NCI-H146 treated with DMSO at 0.1 percent for 48 hours (cell line): ENCODE measurements around the gene PROM1.

ENCODE experiments used
- DNase-seq: peaks from one replicate; lab custom pipeline; 2025; ENCODE audit not compliant: unreplicated experiment; lab: John Stamatoyannopoulos, UW

The PROM1 gene

DNA sequence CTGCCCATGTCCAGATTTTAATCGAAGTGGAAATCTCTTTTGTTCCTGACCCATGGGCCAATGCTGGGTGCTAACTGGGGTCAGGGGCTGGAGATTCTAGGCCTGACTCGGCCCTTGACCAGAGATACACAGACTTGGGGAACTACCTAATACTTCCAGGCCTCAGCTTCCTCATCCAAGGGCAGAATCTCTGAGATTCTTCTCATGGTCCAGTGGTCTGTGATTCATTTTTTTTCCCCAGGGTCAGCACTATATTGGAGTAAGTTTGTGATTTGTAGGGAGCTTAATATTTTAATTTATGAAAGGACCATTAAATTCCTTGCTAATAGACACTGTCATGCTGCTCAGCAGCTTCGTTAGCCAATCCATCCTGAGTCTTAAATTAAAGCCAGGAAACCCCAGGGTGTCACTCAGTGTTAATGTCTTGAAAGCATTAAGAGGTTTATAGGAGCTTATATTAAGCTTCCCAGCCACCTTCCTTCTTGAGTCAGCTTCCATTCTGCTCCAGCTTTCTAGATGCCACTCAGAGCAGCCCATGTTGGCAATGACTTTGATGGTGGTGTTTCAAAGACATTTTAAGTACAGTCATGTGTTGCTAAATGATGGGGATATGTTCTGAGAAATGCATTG, 27.0 kb upstream of the PROM1 start:
- no peak for DNase-seq

DNA sequence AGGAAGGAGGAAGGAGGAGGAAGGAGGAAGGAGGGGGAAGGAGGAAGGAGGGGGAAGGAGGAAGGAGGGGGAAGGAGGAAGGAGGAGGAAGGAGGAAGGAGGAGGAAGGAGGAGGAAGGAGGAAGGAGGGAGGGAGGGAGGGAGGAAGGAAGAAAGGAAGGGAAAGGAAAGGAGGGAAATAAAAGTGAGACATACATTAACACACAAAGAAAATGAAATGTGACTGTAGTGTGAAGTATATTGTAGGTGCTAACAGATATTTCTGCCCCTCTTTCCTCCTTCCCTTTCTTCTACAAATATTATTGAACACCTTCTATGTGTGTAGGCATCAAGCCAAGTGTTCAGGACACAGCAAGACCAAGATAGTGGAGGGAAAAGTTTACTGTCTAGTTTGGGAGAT, 26.4 kb upstream of the PROM1 start:
- no peak for DNase-seq

DNA sequence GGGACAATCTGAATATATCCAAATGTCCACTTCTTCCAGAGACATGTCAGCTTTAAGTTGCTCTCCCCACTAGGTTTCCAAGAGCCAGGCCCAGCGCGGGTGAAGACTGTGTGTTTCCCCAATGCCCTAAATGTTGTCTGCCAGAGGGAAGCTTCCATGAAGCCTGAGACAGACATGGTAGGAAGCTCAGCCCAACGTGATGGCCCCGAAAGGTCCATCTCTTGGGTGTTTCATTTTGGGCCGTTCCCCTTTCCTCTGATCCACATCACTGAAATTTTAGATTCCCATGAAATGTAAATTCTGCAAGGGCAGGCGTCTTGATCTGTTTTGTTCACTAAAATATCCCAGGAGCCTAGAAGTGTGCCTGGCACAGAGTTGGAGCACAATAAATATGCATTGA, 25.4 kb upstream of the PROM1 start:
- DNase-seq: no peak

DNA sequence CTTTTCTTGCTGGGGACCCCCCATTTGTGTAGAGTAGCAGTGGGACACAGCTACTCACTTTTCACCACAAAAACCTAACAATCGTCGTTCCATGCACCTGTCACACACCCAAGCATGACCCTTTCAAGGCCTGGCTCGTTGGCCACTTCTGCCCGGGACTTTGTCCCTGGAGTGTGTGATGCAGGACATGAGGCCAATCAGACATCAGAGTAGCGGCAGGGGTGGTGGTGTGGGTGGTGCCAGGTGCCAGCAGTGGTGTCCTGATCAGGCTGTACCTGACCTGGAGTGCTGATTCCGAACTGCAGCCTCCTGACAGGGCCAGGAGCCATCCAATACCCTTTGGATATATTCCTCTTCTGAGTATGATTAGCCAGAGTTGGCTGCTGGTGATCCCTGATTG, 23.1 kb upstream of the PROM1 start:
- DNase-seq: no peak

DNA sequence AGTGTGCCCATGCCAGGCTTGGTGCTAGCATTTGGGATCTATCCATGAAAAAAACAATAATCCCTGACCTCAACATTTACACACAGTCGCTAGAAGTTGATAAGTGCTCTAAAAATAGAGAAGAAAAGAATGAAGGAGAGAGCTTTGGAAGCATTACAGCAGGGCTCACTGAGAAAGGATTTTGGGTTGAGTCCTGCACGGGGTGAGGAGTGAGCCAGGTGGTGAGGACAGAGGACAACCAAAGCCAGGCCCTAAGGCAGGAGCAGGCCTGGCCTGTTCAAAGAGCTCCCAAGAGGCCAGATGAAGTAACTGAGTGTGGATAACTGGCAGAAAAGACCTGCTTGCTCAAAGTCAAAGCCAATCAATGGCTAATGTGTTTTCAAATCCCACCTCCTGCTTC, 20.7 kb upstream of the PROM1 start:
- DNase-seq: no peak

DNA sequence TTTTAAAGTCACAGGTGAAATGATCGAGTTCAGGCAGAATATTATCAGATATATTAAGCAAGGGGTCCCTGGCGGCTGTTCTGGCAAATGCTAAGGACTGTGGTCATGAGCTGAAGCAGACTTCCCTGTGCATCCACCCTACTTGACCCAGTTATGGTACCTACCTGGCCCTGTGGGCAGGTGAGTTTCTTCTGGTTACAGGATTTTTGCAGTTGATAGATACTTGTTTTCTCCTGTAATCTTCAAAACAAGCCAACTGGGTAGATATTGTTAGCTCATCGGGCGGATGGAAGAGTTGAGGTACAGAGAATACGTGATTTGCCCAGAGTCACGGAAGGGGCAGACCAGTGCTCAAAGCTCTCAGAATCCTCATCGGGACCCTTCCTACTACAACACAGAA, 18.5 kb upstream of the PROM1 start:
- DNase-seq: no peak

DNA sequence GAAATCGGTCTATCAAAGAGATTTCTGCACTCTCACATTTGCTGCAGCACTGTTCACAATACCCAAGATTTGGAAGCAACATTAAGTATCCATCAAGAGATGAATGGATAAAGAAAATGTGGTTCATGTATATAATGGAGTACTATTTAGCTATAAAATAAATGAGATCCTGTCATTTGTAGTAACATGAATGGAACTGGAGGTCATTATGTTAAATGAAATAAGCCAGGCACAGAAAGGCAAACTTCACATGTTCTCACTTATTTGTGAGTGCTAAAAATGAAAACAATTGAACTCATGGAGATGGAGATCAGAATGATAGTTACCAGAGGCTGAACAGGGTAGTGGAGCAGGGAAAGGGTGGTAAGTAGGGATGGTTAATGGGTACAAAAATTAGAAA, 17.0 kb upstream of the PROM1 start:
- DNase-seq: no peak

DNA sequence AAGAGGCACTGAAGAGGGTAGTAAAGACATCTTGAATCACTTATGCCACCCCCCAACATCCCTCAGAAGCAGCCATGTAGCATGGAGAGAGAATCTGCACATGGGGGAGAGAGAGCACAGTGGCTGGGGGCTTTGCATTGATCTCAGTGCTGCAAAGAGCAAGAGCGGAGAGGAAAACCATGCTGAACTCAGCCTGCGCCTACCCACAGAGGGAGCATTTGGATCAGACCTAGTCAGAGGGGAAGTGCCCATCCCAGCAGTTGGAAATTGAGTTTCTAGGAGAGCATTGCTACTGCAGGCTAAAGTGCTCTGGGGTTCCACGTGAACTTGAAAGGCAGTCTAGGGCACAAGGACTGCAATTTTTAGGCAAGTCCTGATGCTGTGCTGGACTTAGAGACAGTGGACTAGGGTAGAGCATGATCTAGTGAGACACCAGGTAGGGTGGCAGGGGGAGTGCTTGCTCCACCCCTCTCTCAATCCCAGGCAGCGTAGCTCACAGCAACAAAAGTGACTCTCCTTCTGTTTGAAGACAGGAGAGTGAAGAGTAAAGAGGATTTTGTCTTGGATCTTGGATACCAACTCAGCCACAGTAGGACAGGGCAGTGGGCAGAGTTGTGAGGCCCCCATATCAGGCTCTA, 9.0 kb upstream of the PROM1 start:
- no peak for DNase-seq

DNA sequence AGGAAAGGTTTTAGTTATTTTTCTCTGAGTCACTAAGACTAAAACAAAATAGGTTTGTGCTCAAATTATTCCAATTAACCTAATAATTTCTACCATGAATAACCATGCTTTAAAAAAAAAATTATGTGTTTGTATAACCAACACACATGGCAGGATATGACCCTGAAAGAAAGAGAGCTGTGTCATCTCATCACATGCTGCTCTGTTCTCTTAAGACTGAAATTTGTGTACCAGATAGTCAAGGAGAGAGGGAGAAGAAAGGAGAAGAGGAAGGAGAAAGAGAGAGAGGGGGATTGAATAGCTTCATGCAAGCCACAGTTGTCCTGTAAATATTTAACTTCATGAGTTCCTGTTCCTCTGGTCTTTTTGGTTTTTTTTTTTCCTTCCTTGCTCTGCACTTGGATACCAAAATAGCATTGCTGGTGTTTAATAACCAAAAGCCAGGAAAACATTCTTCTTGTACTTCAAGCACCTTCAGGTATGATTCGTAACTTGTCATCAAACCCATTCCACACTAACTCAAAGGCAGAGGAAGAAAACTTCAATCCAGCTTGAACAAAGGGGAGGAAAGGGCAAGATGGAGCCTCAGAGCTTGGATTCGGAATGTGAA, 6.4 kb upstream of the PROM1 start:
- DNase-seq: no peak

DNA sequence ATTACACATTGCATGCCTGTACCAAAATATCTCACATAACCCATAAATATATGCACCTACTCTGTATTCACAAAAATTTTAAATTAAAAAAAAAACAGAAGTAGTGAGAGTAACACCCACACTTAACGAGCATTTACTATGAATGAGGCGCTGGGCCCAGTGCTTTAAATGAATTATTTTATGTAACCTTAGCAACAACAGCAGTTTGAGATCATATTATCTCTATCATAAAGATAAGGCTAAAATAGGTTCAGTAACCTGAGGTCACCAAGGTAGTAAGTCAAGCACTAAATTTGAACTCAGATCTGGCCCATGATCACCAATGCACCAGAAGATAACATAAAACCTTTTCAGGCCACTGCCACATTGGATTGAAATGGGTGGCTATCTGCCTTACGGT, 5.3 kb upstream of the PROM1 start:
- no peak for DNase-seq

DNA sequence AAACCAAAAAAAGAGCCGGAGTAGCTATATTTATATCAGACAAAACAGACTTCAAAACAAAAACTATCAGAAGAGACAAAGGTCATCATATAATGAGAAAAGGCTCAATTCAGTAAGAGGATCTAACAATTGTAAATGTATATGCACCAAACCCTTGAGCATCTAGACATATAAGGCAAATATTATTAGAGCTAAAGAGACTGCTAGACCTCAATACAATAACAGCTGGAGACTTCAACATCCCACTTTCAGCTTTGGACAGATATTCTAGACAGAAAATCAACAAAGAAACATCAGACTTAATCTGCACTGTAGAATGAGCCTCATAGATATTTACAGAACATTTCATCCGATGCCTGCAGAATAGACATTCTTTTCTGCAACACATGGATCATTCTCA, 4.8 kb upstream of the PROM1 start:
- no peak for DNase-seq

DNA sequence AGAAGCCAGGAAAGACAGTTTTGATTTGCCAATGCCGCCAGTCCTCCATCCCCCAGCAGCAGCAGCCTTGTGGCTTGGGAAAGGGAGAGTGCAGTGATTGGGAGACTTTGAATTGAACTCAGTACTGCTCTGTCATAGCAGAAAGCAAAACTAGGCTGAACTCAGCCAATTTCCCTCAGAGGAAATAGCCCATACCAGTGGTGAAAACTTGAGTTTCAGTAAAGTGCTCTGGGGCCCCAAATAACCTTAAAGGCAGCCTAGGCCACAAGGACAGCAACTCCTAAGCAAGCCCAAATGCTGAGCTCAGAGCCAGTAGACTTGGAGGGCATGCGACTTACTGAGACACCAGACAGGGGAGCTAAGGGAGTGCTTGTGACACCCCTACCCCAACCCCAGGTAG, 2.0 kb upstream of the PROM1 start:
- no peak for DNase-seq

DNA sequence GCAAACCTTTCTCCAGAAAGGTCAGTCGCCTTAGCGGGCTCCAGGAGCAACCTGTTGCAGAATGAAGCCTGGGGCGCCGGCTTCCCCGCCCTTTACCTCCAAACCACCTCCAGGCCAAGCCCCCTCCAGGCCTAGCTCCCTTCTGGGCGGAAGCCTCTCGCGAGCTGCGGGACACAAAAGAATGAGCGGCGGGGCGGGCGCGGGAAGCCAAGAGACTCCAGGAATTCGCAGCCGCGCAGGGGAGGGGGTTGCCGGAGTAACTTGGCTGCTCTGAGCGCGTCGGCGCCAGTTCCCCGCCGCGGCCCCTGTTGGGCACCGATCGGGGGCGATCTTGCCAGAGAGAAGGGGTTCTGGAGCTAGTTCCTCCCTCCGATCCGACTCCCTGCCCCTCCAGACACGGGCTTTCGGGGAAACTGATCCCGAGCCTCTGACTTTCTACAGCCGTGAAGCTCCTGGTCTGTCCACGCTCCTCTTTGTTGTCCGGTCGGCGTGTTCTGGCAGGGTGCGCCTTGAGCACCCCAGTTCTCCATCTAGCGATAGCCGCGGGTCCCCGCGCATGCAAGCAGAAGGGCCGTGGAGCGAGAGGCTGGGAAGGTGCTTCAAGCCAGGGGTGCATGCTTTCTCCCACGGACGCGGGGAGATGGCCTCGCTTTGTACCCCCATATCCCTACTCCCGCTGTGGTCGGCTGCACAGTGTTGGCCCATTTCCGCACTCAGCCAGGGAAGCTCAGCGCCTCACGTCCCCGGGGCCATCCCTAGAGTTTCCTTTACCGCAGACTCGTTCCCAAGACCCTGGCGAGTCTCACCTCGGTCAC, 1.2 kb downstream of the PROM1 start:
- DNase-seq: no peak

DNA sequence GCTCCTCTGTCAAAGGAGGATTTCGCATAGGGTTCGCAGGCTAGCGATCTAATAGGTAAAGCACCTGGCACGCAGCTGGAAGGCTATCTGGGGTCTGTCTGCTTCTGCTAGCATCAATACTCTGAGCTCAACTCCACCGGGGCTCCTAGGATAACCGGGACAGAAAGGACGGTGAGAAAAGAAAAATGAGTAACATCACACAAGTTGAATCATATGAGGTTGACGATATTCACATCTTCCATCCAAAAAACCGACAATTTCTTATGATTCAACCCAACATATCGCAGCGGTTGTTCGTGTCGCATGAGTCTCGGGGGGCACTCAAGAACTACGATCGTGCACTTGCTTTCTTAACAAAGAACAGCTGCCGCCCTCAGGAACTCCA, 1.8 kb downstream of the PROM1 start:
- no peak for DNase-seq

DNA sequence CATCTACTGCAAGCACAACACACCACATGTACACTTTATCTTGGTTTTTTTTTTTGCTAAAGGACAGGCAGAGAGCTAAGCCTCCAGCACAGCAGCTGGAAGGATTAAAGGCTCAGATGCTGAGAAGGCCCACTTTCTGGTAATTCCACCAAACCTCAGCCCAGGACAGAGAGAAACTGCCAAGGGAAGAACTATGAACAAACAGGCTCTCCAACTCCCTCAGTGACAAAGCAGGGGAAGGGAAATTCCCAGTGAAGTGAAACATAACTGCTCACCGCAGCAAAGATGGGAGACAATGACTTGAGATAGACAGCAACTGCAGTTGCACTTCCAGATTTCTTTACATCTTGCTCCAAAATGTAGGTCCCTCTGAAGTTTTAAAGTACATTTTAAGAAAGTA, 4.8 kb downstream of the PROM1 start:
- no peak for DNase-seq

DNA sequence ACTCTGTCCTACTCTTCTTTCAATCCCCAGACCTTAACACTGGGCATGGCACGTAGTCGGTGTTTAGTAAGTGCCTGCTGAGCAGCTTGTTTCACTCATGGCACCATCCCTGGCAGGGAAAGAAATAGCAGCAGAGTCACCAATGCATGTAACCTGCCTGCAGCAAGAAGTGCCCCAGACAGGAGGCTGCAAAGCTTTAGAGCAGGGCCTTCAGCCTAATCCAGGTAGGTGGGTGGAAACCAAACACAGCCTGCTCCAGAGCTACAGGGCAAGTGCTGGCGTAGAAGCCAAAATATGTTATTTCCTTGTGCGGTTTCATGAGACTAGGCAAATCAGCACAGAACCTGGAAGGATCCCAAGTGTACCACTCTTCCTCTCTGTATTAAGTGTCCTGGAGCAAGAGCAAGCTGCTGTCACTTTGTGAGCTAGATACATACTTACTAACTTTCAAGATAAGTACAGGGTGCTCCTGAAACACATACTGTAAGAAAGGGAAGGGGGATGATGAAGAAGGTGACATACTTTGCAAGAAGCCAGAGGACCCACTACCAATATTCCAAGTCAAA, 5.5 kb downstream of the PROM1 start:
- DNase-seq: no peak

DNA sequence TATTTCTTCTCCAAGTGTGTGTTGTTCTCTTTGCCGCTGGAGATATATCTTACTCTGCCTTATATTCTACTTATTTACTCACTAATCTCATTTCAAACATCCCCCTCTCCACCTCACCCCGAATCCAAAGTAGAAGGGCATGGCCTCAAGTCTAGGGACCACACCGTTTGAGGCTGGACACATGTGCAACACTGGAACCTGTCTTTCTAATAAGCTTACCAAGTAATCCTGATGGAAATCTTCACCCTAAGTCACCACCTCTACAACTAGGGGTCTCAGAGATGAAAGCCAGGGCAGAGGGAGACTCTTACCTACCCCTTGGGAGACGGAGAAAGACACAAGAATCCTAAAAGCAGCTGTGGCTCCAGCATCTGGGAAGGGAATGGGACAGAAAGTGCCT, 6.0 kb downstream of the PROM1 start:
- no peak for DNase-seq

DNA sequence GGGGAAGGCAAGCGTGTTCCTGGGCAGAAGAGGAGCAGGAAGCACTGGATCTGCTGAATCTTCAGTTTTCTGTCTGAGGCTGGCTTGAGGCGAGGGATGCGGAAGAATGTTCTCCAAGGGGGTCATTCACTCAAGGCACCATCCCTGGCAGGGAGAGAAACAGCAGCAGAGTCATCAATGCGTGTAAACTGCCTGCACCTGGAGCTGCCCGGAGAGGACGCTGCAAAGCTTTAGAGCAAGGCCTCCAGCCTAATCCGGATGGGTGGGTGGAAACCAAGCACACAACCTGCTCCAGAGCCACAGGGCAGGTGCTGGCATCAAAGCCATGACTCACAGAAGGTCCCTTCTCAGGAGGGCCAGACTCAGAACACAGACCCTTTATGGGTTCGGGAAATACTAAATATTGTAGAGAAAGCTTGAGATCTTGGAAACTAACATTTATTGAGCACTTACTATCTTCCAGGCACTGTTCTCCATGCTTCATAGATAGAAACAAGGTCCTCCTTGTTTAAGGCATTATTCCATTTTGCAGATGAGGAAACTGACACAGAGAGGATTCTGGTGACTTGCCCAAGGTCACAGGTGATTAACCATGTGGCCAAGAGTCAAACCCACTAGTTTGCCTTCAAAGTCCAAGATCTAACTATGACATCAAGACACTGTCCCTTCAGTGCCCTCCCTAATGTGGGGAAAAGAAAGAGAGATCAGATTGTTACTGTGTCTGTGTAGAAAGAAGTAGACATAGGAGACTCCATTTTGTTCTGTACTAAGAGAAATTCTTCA, 7.7 kb downstream of the PROM1 start:
- DNase-seq: no peak

DNA sequence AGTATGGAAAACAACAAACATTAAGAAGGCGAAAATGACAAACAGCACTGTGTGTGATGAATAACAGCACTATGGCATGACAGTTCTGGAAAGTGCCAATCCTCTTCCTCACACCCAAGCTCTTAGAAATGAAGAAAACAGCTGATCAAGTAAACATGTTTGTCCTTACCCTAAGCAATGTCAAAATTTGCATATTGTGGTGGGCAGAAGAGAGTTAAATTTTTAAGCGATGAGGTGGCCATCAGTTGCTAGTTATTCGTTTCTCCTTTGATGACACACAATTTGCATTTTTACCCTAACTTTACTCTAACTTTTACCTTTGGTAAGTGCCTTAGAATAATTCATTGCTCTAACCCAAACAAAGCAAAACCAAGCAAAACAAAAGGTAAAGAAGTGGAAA, 8.8 kb downstream of the PROM1 start:
- no peak for DNase-seq

DNA sequence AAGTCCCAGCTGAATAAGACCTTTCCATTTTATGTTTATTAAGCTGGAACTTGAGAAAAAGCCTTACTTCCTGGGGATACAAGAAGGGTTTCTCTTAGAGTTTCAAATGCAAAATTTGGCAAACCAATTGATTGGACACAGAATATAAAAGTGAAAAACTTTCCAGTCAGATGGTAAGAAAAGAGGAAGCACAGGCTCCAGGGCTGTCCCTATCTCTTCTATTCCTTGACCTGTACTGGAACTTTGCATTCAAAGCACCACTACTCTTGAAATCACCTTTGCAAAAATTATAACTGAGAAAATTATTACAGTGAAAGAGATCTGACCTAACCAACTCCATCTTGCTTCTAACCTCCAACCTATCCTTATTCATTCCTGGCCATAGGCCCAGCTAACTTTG, 11.7 kb downstream of the PROM1 start:
- no peak for DNase-seq

DNA sequence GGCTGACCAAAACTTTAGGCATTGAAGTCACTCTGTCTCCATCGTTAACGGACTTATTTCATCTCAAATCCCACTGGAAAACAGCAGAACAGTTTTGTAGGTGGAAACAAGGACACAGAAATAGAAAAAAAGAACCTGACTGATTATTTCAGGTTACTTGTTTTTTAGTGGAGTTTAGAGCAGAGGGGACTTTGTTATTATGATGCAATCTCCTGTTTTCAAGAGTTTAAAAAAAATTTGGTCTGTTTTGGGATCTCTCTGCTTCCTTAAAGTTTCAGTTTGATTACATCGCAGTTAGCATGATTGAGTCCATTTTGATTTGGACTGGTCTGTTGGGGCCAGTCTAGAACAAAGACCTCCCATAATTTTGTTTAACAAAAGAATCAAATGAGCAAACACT, 13.6 kb downstream of the PROM1 start:
- no peak for DNase-seq
